ENCODE measurements around the gene MEGF6.

The MEGF6 gene

GRCh38 chr1:3640121-3640837 is 29.0 kb upstream of the MEGF6 start:
- H3K27me3 ChIP-seq (ENCODE audit: insufficient read depth, poor library complexity, severe bottlenecking): no peaks in the 10 kb centered on the region
- DNase-seq (ENCODE audit: low spot score) (no peak), ATAC-seq (ENCODE audit: low read depth) (no peak)
- H3K27ac ChIP-seq (ENCODE audit: poor library complexity, severe bottlenecking): no peak overlapping the region
- no peaks in the 10 kb centered on the region for H3K4me1 ChIP-seq (ENCODE audit: insufficient read depth, poor library complexity, severe bottlenecking)
- peaks cover 32% of the 10 kb centered on the region for H3K36me3 ChIP-seq (ENCODE audit: low read depth)
- H3K4me3 ChIP-seq (ENCODE audit: severe bottlenecking): no peak overlapping the region
- H3K9me3 ChIP-seq (ENCODE audit: severe bottlenecking): no peaks in the 10 kb centered on the region
- TF ChIP-seq CTCF (IDR thresholded peaks at IDR 0.05; ENCODE audit: poor library complexity, severe bottlenecking): no peak

DNA sequence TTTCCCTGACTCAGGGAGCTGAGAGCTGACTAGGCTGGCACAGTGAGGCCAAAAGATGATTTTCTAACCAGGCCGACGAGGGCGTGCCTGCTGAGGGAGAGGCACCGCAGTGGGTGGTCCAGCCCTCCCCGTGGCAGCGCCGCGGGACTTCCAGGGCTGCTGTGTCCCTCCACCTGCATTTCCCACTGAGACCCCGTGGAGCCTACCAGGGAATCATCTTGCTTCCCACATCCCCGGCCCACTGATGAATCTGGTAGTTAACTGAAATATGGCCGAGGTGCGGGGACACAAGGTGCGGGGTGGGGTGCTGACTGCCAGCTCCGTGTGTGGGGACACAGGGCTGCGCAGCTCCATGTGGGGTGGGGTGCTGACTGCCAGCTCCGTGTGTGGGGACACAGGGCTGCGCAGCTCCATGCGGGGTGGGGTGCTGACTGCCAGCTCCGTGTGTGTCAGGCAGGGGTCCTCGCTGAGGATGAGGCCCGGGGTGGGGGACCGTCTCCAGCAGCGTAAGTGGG is 28.1 kb upstream of the MEGF6 start:
- peak; percentile 43 for DNase-seq (ENCODE audit: low spot score)
- no peak overlapping the region for H3K4me3 ChIP-seq (ENCODE audit: severe bottlenecking)
- no peak overlapping the region for H3K27ac ChIP-seq (ENCODE audit: poor library complexity, severe bottlenecking)
- no peaks in the 10 kb centered on the region for H3K27me3 ChIP-seq (ENCODE audit: insufficient read depth, poor library complexity, severe bottlenecking)
- no peak for ATAC-seq (ENCODE audit: low read depth)
- H3K36me3 ChIP-seq (ENCODE audit: low read depth): peaks cover 35% of the 10 kb centered on the region
- H3K4me1 ChIP-seq (ENCODE audit: insufficient read depth, poor library complexity, severe bottlenecking): no peaks in the 10 kb centered on the region
- no peaks in the 10 kb centered on the region for H3K9me3 ChIP-seq (ENCODE audit: severe bottlenecking)
- no peak for TF ChIP-seq CTCF (IDR thresholded peaks at IDR 0.05; ENCODE audit: poor library complexity, severe bottlenecking)

GRCh38 chr1:3638676-3639075 is 27.4 kb upstream of the MEGF6 start:
- no peaks in the 10 kb centered on the region for H3K4me1 ChIP-seq (ENCODE audit: insufficient read depth, poor library complexity, severe bottlenecking)
- H3K9me3 ChIP-seq (ENCODE audit: severe bottlenecking): no peaks in the 10 kb centered on the region
- no peaks in the 10 kb centered on the region for H3K27me3 ChIP-seq (ENCODE audit: insufficient read depth, poor library complexity, severe bottlenecking)
- no peak for ATAC-seq (ENCODE audit: low read depth)
- no peak overlapping the region for H3K27ac ChIP-seq (ENCODE audit: poor library complexity, severe bottlenecking)
- H3K36me3 ChIP-seq (ENCODE audit: low read depth): peaks cover 35% of the 10 kb centered on the region
- DNase-seq (ENCODE audit: low spot score): no peak
- TF ChIP-seq CTCF (IDR thresholded peaks at IDR 0.05; ENCODE audit: poor library complexity, severe bottlenecking): no peak
- no peak overlapping the region for H3K4me3 ChIP-seq (ENCODE audit: severe bottlenecking)

GRCh38 chr1:3638027-3638426 is 26.7 kb upstream of the MEGF6 start:
- H3K36me3 ChIP-seq (ENCODE audit: low read depth): peaks cover 35% of the 10 kb centered on the region
- no peaks in the 10 kb centered on the region for H3K4me1 ChIP-seq (ENCODE audit: insufficient read depth, poor library complexity, severe bottlenecking)
- TF ChIP-seq CTCF (IDR thresholded peaks at IDR 0.05; ENCODE audit: poor library complexity, severe bottlenecking): no peak
- H3K27me3 ChIP-seq (ENCODE audit: insufficient read depth, poor library complexity, severe bottlenecking): no peaks in the 10 kb centered on the region
- ATAC-seq (ENCODE audit: low read depth): no peak
- H3K9me3 ChIP-seq (ENCODE audit: severe bottlenecking): no peaks in the 10 kb centered on the region
- no peak for DNase-seq (ENCODE audit: low spot score)
- H3K27ac ChIP-seq (ENCODE audit: poor library complexity, severe bottlenecking): no peak overlapping the region
- no peak overlapping the region for H3K4me3 ChIP-seq (ENCODE audit: severe bottlenecking)

- no peak overlapping the region for H3K4me3 ChIP-seq (ENCODE audit: severe bottlenecking)
- no peaks in the 10 kb centered on the region for H3K4me1 ChIP-seq (ENCODE audit: insufficient read depth, poor library complexity, severe bottlenecking)
- no peaks in the 10 kb centered on the region for H3K9me3 ChIP-seq (ENCODE audit: severe bottlenecking)
- H3K27me3 ChIP-seq (ENCODE audit: insufficient read depth, poor library complexity, severe bottlenecking): no peaks in the 10 kb centered on the region
- no peak for TF ChIP-seq CTCF (IDR thresholded peaks at IDR 0.05; ENCODE audit: poor library complexity, severe bottlenecking)
- ATAC-seq (ENCODE audit: low read depth) (no peak), DNase-seq (ENCODE audit: low spot score) (no peak)
- H3K36me3 ChIP-seq (ENCODE audit: low read depth): peaks cover 39% of the 10 kb centered on the region
- no peak overlapping the region for H3K27ac ChIP-seq (ENCODE audit: poor library complexity, severe bottlenecking)
Measured at GRCh38 chr1:3636531-3636930, 25.2 kb upstream of the MEGF6 start.
